D341Med (cell line): ENCODE measurements around the gene DMRT2.

Experiments used
- DNase-seq: peaks from one replicate; pipeline ENCODE4 v3.0.0; 2012; ENCODE audit warnings: low spot score

DMRT2 gene

DNA sequence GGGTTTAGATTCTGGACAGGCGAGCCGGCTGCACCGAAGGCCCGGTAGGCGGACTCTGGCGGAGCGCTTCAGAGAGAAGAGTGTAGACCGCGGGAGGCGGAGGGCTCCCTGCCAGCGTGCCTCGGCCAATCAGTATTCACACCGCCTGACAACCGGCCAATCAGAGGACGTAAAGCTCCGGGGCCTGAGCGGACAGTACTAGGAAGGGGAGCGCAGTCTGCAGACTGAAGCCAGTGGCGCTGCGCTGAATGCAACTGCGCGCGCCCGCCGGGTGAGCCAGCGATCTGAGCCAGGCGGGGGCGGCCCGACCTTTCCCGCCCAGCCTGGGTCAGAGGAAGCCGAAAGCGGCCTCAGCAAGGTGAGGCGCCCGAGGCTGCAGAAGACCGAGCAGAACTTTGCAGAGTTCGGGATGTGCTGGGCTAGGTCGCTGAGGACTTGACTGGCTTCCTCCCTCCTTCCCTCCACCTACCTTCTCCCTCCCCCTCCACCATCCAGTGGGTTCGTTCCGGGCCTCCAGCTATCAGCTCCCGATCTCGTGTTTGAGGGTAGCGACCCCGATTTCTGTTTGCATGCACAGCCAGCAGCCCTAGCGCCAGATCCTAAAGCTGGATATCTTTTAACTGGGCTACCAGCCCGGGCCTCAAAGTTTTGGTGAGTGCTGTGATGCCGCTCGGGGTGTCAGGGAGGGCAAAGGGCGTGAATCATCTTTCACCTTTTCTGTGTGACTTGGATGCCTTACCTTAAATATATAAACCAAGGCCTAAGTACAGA is at the start of gene DMRT2:
Gene DMRT2, plus strand, starts transcription at position 233 of the 771 bp plus-strand sequence. CDS start 1,257 bp downstream, outside the sequence.
- no peak for DNase-seq

DNA sequence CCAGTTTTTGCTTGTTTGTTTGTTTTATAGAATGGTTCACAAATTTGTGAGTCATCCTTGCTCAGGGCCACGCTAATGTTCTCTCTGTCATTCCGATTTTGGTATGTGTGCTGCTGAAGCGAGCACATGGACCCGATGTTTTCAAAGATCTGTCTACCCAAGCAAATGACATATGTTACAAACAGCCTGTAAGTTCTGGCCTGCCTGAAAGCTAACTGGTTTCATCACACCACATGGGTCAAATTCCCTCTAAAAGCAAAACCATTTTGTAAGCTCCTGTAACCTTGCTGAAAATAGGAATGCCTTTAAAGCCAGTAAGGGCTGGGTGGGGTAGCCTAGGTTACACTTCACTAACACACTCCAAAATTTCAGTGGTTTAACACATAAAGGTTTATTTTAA is 48.3 kb upstream of the DMRT2 start:
- DNase-seq: no peak

GRCh38 chr9:1002678-1003077 is 47.5 kb upstream of the DMRT2 start:
- no peak for DNase-seq

DNA sequence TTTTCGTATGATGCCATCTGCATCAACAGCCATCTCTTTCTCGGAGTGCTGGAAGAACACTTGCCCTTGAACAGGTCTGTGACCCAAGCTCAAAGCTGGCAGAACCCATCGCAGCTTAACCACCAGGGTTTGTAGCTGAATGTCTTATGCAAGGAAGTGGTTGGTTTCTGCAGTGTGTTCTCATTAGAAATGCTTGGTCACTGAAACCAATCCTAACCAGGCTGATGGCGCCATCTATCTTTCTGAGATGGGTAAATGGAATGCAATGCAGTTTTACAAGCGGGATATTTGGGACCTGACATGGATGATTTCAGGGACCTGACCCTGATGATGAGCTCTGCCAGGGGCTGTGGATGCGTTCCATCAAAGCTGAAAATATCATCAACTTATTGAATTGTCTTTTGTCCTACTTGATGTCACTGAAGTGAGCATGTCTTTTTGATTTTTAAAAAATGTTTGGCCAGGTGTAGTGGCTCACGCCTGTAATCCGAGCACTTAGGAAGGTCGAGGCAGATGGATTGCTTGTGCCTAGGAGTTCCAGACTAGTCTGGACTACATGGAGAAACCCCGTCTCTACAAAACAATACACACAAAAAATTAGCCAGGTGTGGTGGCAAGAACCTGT is 45.0 kb upstream of the DMRT2 start:
- DNase-seq: peak; percentile 49

- DNase-seq: no peak
Observed at GRCh38 chr9:1007312-1007711, 42.8 kb upstream of the DMRT2 start.

GRCh38 chr9:1008216-1008615 is 41.9 kb upstream of the DMRT2 start:
- DNase-seq: no peak

- DNase-seq: peak; percentile 85
Observed at GRCh38 chr9:1009101-1009707, 41.0 kb upstream of the DMRT2 start.

- DNase-seq: no peak
Observed at GRCh38 chr9:1013021-1013420, 37.1 kb upstream of the DMRT2 start.

DNA sequence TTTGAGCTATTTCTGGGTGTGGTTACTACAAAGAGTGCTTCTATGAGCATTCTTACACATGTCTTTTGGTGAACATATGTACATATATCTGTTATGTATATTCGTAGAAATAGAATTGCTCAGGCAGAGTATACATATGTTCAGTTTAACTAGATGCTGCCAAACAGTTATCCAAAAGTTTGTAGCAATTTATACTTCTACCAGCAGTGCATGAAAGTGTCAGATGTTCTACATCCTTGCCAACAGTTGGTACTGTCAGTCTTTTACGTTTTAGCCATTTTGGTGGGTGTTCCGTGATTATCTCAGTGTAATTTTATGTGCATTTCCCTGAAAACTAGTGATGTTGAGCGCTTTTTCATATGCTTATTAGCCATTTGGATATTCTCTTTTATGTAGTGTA is 35.9 kb upstream of the DMRT2 start:
- no peak for DNase-seq

DNA sequence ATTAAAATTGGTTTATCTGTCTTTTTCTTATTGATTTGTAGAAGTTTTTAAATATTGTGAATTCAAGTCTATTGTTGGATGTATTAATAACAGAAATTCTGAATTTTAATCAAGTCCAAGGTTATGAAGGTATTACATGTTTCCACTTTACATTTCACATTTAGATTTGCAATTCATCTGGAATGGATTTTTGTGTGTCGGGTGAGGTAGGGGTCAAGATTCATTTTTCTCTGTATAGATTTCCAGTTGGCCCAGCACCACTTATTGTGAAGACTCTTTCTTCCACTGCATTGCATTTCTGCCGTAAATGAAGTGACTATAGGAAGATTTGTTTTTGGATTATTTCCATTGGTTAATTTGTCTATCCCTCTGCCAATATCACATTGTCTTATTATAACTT is 35.5 kb upstream of the DMRT2 start:
- DNase-seq: no peak

DNA sequence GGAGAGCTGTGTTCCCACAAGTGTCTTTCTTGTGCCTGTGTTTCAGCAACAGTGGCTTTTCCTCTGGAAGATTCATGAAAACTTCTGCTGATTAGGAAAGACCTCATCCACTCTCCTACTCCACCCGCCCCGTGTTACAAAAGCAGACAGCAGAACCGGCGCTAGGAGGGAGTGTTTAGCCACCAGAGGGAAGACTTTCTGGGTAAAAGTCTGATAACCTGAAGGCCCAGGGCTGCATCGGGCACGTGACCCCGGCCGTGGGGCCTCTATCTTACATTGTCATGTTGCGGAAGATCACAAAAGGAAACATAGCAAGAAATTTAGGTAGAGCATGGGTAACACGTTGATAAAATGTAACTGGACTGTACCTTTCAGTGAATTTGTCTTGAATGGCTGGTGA is 32.0 kb upstream of the DMRT2 start:
- peak; percentile 70 for DNase-seq

DNA sequence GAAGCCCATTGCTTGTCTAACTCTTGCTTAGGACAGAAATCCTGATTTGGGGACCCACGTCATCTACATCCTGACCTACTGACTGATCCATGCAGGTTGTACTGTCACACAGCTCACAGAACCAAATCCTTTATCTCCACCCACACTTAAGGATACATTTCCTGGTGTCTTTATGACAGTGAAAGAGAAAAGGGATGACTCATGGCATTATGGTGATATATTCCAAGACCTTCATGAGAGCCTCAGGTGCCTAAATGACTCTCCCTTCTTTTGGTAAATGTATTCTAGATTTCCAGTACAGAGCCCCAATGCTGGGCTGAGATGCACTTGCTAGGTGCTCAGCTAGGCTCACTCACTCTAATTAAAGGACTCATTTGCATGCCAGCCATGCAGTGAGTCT is 26.0 kb upstream of the DMRT2 start:
- DNase-seq: no peak

DNA sequence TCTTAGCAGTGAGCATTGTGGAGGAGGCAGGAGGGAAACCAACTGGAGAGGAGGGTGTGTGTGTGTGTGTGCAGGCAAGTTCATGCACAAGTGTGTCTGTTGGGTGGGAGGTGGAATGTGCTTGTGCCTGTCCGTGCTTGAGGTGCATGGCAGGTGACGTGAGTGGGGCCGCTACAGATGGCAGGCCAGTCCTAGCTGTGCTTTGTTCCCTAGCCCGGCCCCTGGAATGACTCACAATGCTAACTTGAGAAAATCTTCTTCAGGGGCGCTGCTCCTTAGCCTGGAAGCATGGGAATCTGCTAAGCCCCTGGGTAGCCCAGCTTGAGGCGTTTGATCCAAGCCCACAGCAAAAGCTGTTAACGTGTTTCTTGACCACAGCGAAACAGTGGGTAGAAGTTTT is 25.0 kb upstream of the DMRT2 start:
- no peak for DNase-seq

GRCh38 chr9:1026219-1026618 is 23.9 kb upstream of the DMRT2 start:
- DNase-seq: no peak

DNA sequence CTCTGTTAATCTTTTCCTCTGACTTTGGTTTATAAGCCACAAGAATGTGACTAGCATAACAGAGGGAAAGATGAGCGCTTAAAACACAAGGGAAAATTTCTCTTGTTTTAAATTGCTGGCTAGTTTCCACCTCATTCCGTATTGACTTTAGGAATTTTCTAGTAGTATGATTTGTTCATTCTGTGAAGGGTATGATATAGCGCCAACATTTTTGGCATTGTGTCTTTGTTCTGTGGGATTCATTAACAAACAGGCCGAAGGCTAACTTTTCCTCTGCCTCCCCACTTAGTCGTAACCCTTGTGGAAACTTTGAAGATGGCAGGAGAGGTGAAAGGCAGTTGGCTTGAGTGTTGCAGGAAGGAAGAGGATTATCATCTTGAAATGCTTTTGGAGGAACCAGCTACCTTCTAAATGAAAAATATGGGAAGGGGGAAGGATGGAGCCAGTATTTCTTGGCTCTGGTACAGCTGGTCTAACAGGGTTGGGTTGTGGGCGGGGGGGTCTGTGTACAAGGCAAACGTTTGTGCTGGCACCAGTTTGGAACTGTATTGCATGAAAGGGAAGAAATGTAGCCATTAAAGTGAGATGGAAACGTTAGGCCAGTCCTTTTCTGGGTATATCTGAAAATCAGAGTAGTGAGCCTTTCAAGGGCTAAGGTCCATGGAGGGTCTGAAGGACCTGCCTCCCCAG is 21.5 kb upstream of the DMRT2 start:
- no peak for DNase-seq

- DNase-seq: no peak
Observed at GRCh38 chr9:1031951-1032601, 18.1 kb upstream of the DMRT2 start.

GRCh38 chr9:1034271-1034670 is 15.9 kb upstream of the DMRT2 start:
- DNase-seq: no peak

DNA sequence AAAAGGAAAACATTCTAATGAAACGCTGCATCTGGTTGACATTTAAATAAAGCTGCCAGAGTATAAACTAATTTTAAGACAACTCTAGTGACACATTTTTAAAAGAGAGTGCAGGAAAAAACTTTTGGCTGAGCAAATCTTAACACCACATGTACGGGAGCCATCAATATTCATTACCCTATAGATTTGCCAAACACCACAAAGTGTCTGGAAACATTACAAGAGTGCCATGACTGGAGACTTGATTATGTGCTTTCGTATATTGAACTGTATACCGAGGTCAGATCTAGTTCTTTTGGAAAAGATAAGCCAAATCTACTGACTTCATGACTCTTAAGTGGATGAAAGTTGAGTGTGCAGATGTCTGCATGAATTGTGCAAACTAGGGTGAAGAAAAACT is 10.6 kb upstream of the DMRT2 start:
- no peak for DNase-seq

DNA sequence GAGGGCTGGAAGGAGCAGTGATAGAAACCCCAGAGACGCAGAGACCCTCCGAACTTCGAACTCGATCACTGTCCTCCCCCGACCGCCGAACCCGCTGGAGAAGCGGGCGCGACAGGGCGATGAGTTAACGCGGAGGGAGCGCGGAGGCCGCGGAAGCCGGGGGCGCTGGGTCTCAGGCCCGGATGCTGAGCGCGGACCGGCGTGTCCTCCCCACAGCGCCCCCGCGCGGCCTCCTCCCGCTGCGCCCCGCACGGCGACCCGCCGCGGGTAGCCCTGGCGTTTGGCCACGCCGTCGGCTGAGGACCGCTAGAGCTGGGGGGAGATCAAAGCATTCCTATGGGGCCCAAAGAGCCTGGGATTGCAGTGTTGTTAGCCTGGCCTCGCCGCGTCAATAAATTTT is 7.7 kb upstream of the DMRT2 start:
- peak; percentile 86 for DNase-seq

GRCh38 chr9:1044643-1045042 is 5.5 kb upstream of the DMRT2 start:
- DNase-seq: no peak

DNA sequence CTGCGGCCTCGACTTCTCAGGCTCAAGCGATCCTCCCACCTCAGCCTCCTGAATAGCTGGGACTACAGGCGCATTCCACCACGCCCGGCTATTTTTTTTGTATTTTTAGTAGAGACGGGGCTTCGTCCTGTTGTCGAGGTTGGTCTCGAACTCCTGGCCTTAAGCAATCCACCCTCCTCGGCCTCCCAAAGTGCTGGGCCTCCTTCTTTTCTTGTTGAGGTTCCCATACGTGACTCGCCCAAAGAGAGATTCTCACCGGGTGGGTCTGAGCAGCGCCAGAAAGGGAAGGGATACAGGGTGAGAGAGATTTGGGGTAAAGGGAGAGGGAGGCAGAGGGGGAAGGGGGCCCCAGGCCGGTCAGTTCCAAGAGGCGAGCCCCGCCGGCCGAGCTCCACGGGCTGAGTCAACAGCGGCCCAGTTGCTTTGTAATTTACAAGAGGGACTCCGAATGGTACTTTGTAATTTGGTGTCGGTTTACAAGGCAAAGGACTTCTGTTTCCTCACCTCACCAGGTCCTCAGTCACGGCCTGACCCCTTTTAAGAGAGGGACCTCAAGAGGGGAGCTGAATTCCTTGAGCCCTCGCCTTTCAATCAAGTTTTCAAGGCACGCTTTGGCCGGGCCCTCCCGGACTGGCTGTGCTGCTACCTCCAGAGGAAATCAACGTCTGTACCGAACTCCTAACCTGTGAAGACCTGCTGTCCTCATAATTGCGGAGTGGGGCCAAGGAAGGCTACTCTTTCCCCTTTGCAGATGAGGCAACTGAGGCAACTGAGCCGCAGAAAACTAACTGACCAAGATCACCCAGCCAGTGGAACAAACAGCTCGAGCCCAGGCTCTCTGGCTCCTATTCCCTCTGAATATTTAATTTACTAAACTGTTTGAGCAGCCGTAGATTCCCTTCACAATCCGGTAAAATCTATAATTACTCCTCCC is 3.3 kb upstream of the DMRT2 start:
- no peak for DNase-seq
